Measurements from ENCODE around the gene ADRB1. TPM values are rescaled to one million over a fixed set of nuclear protein-coding genes. Genes with fewer than 3 reads are reported as not detected.

The ADRB1 gene
- total RNA-seq, 1 donor from 2014 or later: not detected

- Histone ChIP-seq H3K4me3 (no peak overlapping the region), H3K36me3 (no peaks in the 10 kb centered on the region), H3K4me1 (no peaks in the 10 kb centered on the region), H3K27me3 (no peaks in the 10 kb centered on the region), H3K27ac (no peak overlapping the region), H3K9me3 (no peaks in the 10 kb centered on the region)
- no peak for TF ChIP-seq CTCF (IDR thresholded peaks at IDR 0.05)
- intact Hi-C loops (cut with DNase I): no loop called here
- no peak for DNase-seq (ENCODE audit: low spot score in 2 of 2)
These were observed 17.3 kb upstream of the ADRB1 start for GRCh38 chr10:114026189-114027040.

GRCh38 chr10:114027041-114027394 lies 16.6 kb upstream of the ADRB1 start:
- TF ChIP-seq CTCF (IDR thresholded peaks at IDR 0.05): no peak
- no peaks in the 10 kb centered on the region for H3K27me3 ChIP-seq
- no peaks in the 10 kb centered on the region for H3K4me1 ChIP-seq
- H3K4me3 ChIP-seq: no peak overlapping the region
- no peaks in the 10 kb centered on the region for H3K9me3 ChIP-seq
- H3K36me3 ChIP-seq: no peaks in the 10 kb centered on the region
- DNase-seq (ENCODE audit: low spot score in 2 of 2): no peak
- no peak overlapping the region for H3K27ac ChIP-seq
- intact Hi-C loops (cut with DNase I): no loop called here

GRCh38 chr10:114027951-114028350 lies 15.7 kb upstream of the ADRB1 start:
- no peak overlapping the region for H3K27ac ChIP-seq
- H3K9me3 ChIP-seq: no peaks in the 10 kb centered on the region
- intact Hi-C loops (cut with DNase I): no loop called here
- H3K36me3 ChIP-seq: no peaks in the 10 kb centered on the region
- no peaks in the 10 kb centered on the region for H3K4me1 ChIP-seq
- TF ChIP-seq CTCF (IDR thresholded peaks at IDR 0.05): no peak
- no peak for DNase-seq (ENCODE audit: low spot score in 2 of 2)
- H3K27me3 ChIP-seq: no peaks in the 10 kb centered on the region
- H3K4me3 ChIP-seq: no peak overlapping the region

GRCh38 chr10:114028425-114028824 lies 15.2 kb upstream of the ADRB1 start:
- no peaks in the 10 kb centered on the region for H3K27me3 ChIP-seq
- no peak for TF ChIP-seq CTCF (IDR thresholded peaks at IDR 0.05)
- no peak overlapping the region for H3K4me3 ChIP-seq
- no peaks in the 10 kb centered on the region for H3K4me1 ChIP-seq
- intact Hi-C loops (cut with DNase I): no loop called here
- H3K36me3 ChIP-seq: no peaks in the 10 kb centered on the region
- H3K9me3 ChIP-seq: no peaks in the 10 kb centered on the region
- no peak overlapping the region for H3K27ac ChIP-seq
- no peak for DNase-seq (ENCODE audit: low spot score in 2 of 2)

GRCh38 chr10:114029655-114030054 lies 14.0 kb upstream of the ADRB1 start:
- H3K27ac ChIP-seq: no peak overlapping the region
- intact Hi-C loops (cut with DNase I): no loop called here
- DNase-seq (ENCODE audit: low spot score in 2 of 2): no peak
- TF ChIP-seq CTCF (IDR thresholded peaks at IDR 0.05): no peak
- H3K9me3 ChIP-seq: no peaks in the 10 kb centered on the region
- no peak overlapping the region for H3K4me3 ChIP-seq
- no peaks in the 10 kb centered on the region for H3K4me1 ChIP-seq
- no peaks in the 10 kb centered on the region for H3K27me3 ChIP-seq
- no peaks in the 10 kb centered on the region for H3K36me3 ChIP-seq
